AG04450 (cell line): ENCODE measurements around the gene GMDS. TPM values are rescaled to one million over a fixed set of nuclear protein-coding genes. Genes with fewer than 3 reads are reported as not detected.

Experiments used
- CTCF ChIA-PET: fragments of 300-600, 350-600 bp; formaldehyde crosslinking; extraction: SDS; loops from one replicate; lab custom pipeline; 2022; ENCODE audit warnings: antibody characterized with exemption, inconsistent platforms; lab: Charles Lee
- POLR2A ChIA-PET: fragments of 350-600 bp; formaldehyde crosslinking; extraction: SDS; loops from one replicate; lab custom pipeline; 2021; ENCODE audit warnings: antibody characterized with exemption, inconsistent platforms; lab: Yijun Ruan, JAX
- DNase-seq: peaks from one replicate; pipeline ENCODE4 v3.0.0-alpha.2; 2011; ENCODE audit warnings: low read depth, low spot score
- H3K27ac ChIP-seq: one replicate; pipeline ENCODE4 v1.5.1; 2012; ENCODE audit warnings: low read depth, low read length, control low read depth
- H3K27me3 ChIP-seq: one replicate; pipeline ENCODE4 v1.6.0; 2012; ENCODE audit warnings: low read length; ENCODE audit not compliant: control insufficient read depth, insufficient read depth
- H3K4me3 ChIP-seq: 2 replicates; pipeline ENCODE4 v1.5.1; 2011; ENCODE audit warnings: mild to moderate bottlenecking, low read depth, low read length, control low read depth
- H3K9me3 ChIP-seq: 2 replicates; pipeline ENCODE4 v1.5.1; 2012; ENCODE audit warnings: low read length; ENCODE audit not compliant: control insufficient read depth, insufficient read depth
- CTCF ChIP-seq: IDR thresholded peaks from 2 replicates; pipeline ENCODE4 v1.5.1; 2011; ENCODE audit warnings: low read depth, low read length, control low read depth, inconsistent platforms
- polyA plus RNA-seq: library from polyadenylated mRNA; depleted of rRNA; stranded (reverse); fragments of >200 nt; gene quantifications from 2 replicates; pipeline ENCODE4 v1.2.3, GENCODE V29; 2011

GMDS gene
- polyA plus RNA-seq, 1 experiment: 26.4 TPM

GRCh38 chr6:1716868-1717267, 528.5 kb downstream of the GMDS start:
- Histone ChIP-seq H3K9me3 (no peaks in the 10 kb centered on the region; the same call in 1 of the 2 replicates), H3K27ac (no peak overlapping the region), H3K4me3 (no peak overlapping the region), H3K27me3 (no peaks in the 10 kb centered on the region)
- POLR2A ChIA-PET: no interaction called here
- no peak for TF ChIP-seq CTCF
- DNase-seq: no peak
- CTCF ChIA-PET: no interaction called here

GRCh38 chr6:1716396-1716795, 529.0 kb downstream of the GMDS start:
- Histone ChIP-seq H3K9me3 (no peaks in the 10 kb centered on the region; the same call in 1 of the 2 replicates), H3K27me3 (no peaks in the 10 kb centered on the region), H3K27ac (no peak overlapping the region), H3K4me3 (no peak overlapping the region)
- POLR2A ChIA-PET: no interaction called here
- DNase-seq: no peak
- no peak for TF ChIP-seq CTCF
- CTCF ChIA-PET: no interaction called here

GRCh38 chr6:1715336-1715735, 530.1 kb downstream of the GMDS start:
- no peak for DNase-seq
- ChIA-PET CTCF (no interaction called here), POLR2A (no interaction called here)

GRCh38 chr6:1714654-1715053, 530.8 kb downstream of the GMDS start:
- Histone ChIP-seq H3K27ac (no peak overlapping the region), H3K27me3 (no peaks in the 10 kb centered on the region), H3K4me3 (no peak overlapping the region), H3K9me3 (no peaks in the 10 kb centered on the region; the same call in 1 of the 2 replicates)
- no peak for DNase-seq
- CTCF ChIA-PET: no interaction called here
- POLR2A ChIA-PET: no interaction called here
- no peak for TF ChIP-seq CTCF

More at GRCh38 chr6:1715336-1715735, 530.1 kb downstream of the GMDS start:
- no peaks in the 10 kb centered on the region for H3K27me3 ChIP-seq
- no peak overlapping the region for H3K27ac ChIP-seq
- H3K4me3 ChIP-seq: no peak overlapping the region
- TF ChIP-seq CTCF: no peak
- no peaks in the 10 kb centered on the region; the same call in 1 of the 2 replicates for H3K9me3 ChIP-seq

GRCh38 chr6:1713016-1713600, 532.3 kb downstream of the GMDS start:
- TF ChIP-seq CTCF: no peak
- Histone ChIP-seq H3K27me3 (no peaks in the 10 kb centered on the region), H3K9me3 (no peaks in the 10 kb centered on the region; the same call in 1 of the 2 replicates), H3K27ac (no peak overlapping the region), H3K4me3 (no peak overlapping the region)
- ChIA-PET POLR2A (no interaction called here), CTCF (no interaction called here)
- DNase-seq: no peak
